LNCaP clone FGC (cell line): ENCODE results near the gene DMXL2.

Experiments used
- DNase-seq: peaks from one replicate; pipeline ENCODE4 v3.0.0-alpha.2; 2011; ENCODE audit warnings: low read depth
- H3K4me3 ChIP-seq: 2 replicates; pipeline ENCODE4 v1.5.1; 2011; ENCODE audit warnings: mild to moderate bottlenecking, low read depth, low read length, control low read depth
- CTCF ChIP-seq: IDR thresholded peaks from 2 replicates; pipeline ENCODE4 v1.5.1; 2012; ENCODE audit warnings: mild to moderate bottlenecking; ENCODE audit not compliant: control insufficient read depth, insufficient read depth; ENCODE audit errors: extremely low read depth

The DMXL2 gene

GRCh38 chr15:51589881-51590568 is 32.5 kb downstream of the DMXL2 start:
- TF ChIP-seq CTCF: no peak
- no peak overlapping the region for H3K4me3 ChIP-seq
- no peak for DNase-seq

GRCh38 chr15:51588966-51589365 is 33.6 kb downstream of the DMXL2 start:
- TF ChIP-seq CTCF: no peak
- no peak for DNase-seq
- H3K4me3 ChIP-seq: no peak overlapping the region

GRCh38 chr15:51585986-51586385 is 36.6 kb downstream of the DMXL2 start:
- H3K4me3 ChIP-seq: no peak overlapping the region
- no peak for DNase-seq
- no peak for TF ChIP-seq CTCF

- TF ChIP-seq CTCF: no peak
- DNase-seq: no peak
- no peak overlapping the region for H3K4me3 ChIP-seq
These were observed 41.6 kb downstream of the DMXL2 start for GRCh38 chr15:51580982-51581381.

- no peak for TF ChIP-seq CTCF
- no peak for DNase-seq
- H3K4me3 ChIP-seq: no peak overlapping the region
These were observed 42.2 kb downstream of the DMXL2 start for GRCh38 chr15:51580385-51580784.

GRCh38 chr15:51579012-51579411 is 43.6 kb downstream of the DMXL2 start:
- DNase-seq: no peak
- no peak overlapping the region for H3K4me3 ChIP-seq
- no peak for TF ChIP-seq CTCF
